GM23338 (cell line): ENCODE measurements around the gene NOP9. TPM values are rescaled to one million over a fixed set of nuclear protein-coding genes. Genes with fewer than 3 reads are reported as not detected.

Source experiments
- ATAC-seq: fragments of 200-7000 bp; cut with Tn5 transposase; 3 replicates; pipeline ENCODE4 v1.9.1; 2020
- DNase-seq: peaks from one replicate; pipeline ENCODE4 v3.0.0-alpha.2; 2015; ENCODE audit warnings: low spot score
- H2AFZ ChIP-seq: fragments of 200-600 bp; sonication (generic); 2 replicates; pipeline ENCODE4 v1.8.0; 2016; ENCODE audit warnings: antibody characterized with exemption, mild to moderate bottlenecking, moderate library complexity
- H3F3A ChIP-seq: fragments of 200-600 bp; sonication (generic); replicated peaks from 2 replicates; pipeline ENCODE4 v1.8.0; 2017; ENCODE audit warnings: antibody characterized with exemption, mixed run types, low read depth
- H3K27ac ChIP-seq: fragments of 200-600 bp; sonication (generic); 2 replicates; pipeline ENCODE4 v1.6.1; 2016; ENCODE audit warnings: low read depth
- H3K27me3 ChIP-seq: fragments of 200-600 bp; sonication (generic); 2 replicates; pipeline ENCODE4 v1.8.0; 2016; ENCODE audit warnings: mild to moderate bottlenecking, mixed run types, moderate library complexity; ENCODE audit not compliant: insufficient read depth
- H3K36me3 ChIP-seq: fragments of 200-600 bp; sonication (generic); 2 replicates; pipeline ENCODE4 v1.8.0; 2016; ENCODE audit warnings: mild to moderate bottlenecking; ENCODE audit not compliant: insufficient read depth
- H3K4me1 ChIP-seq: fragments of 200-600 bp; sonication (generic); 2 replicates; pipeline ENCODE4 v1.8.0; 2016; ENCODE audit warnings: mild to moderate bottlenecking, moderate library complexity; ENCODE audit not compliant: insufficient read depth
- H3K4me2 ChIP-seq: fragments of 200-600 bp; sonication (generic); 2 replicates; pipeline ENCODE4 v1.7.1; 2017; ENCODE audit warnings: mixed run types
- H3K4me3 ChIP-seq: fragments of 200-600 bp; sonication (generic); 2 replicates; pipeline ENCODE4 v1.6.1; 2016; ENCODE audit warnings: mixed run types
- H3K79me2 ChIP-seq: fragments of 200-600 bp; sonication (generic); replicated peaks from 2 replicates; pipeline ENCODE4 v1.8.0; 2017; ENCODE audit warnings: mild to moderate bottlenecking; ENCODE audit not compliant: insufficient read depth
- H3K9me2 ChIP-seq: fragments of 200-600 bp; sonication (generic); 2 replicates; pipeline ENCODE4 v1.8.0; 2017; ENCODE audit not compliant: insufficient read depth
- H4K20me1 ChIP-seq: fragments of 200-600 bp; sonication (generic); replicated peaks from 2 replicates; pipeline ENCODE4 v1.8.0; 2017; ENCODE audit warnings: mild to moderate bottlenecking; ENCODE audit not compliant: insufficient read depth
- H3K27ac Mint-ChIP-seq: 2 replicates; pipeline ENCODE4 v1.8.0; 2020; ENCODE audit warnings: inconsistent platforms, mild to moderate bottlenecking, moderate library complexity, mixed read lengths
- H3K27me3 Mint-ChIP-seq: 3 replicates; pipeline ENCODE4 v1.8.0; 2022; ENCODE audit warnings: low read depth, mild to moderate bottlenecking, moderate library complexity, mixed read lengths, inconsistent platforms; ENCODE audit not compliant: insufficient read depth, poor library complexity
- H3K36me3 Mint-ChIP-seq: 3 replicates; pipeline ENCODE4 v1.8.0; 2021; ENCODE audit warnings: low read depth, mild to moderate bottlenecking, inconsistent platforms, moderate library complexity, mixed read lengths
- H3K4me1 Mint-ChIP-seq: 3 replicates; pipeline ENCODE4 v1.8.0; 2020; ENCODE audit warnings: mild to moderate bottlenecking, inconsistent platforms, mixed read lengths
- H3K4me3 Mint-ChIP-seq: 3 replicates; pipeline ENCODE4 v1.8.0; 2021; ENCODE audit warnings: moderate library complexity, mild to moderate bottlenecking, inconsistent platforms, mixed read lengths
- H3K9me3 Mint-ChIP-seq: 3 replicates; pipeline ENCODE4 v1.8.0; 2020; ENCODE audit warnings: moderate library complexity, mild to moderate bottlenecking, inconsistent platforms, mixed read lengths
- CTCF ChIP-seq, 2 experiments: fragments of 200-600 bp in 1 of 2; sonication (generic) in 1 of 2; conservative IDR thresholded peaks; 2 replicates each; pipeline versions ENCODE4 v1.5.1 to v1.6.1; 2016 to 2017; ENCODE audit warnings: antibody characterized with exemption in 2 of 2, low read depth in 2 of 2, mild to moderate bottlenecking in 2 of 2, moderate library complexity in 1 of 2
- ETS1 ChIP-seq: IDR thresholded peaks from 2 replicates; pipeline ENCODE4 v1.6.1; 2016; ENCODE audit warnings: antibody characterized with exemption
- EZH2 ChIP-seq: fragments of 200-600 bp; sonication (generic); IDR thresholded peaks from one replicate; pipeline ENCODE4 v1.8.0; 2017; ENCODE audit warnings: antibody characterized with exemption, mild to moderate bottlenecking, low read depth; ENCODE audit not compliant: unreplicated experiment
- REST ChIP-seq: IDR thresholded peaks from one replicate; pipeline ENCODE4 v1.6.1; 2018; ENCODE audit warnings: antibody characterized with exemption; ENCODE audit not compliant: unreplicated experiment
- STAT1 ChIP-seq: IDR thresholded peaks from one replicate; pipeline ENCODE4 v1.6.1; 2016; ENCODE audit warnings: antibody characterized with exemption; ENCODE audit not compliant: unreplicated experiment
- ZNF331 ChIP-seq: fragments of 250-450 bp; sonication (Bioruptor Pico); IDR thresholded peaks from 2 replicates; pipeline ENCODE4 v1.5.0; 2020; ENCODE audit warnings: low read depth, mild to moderate bottlenecking, moderate library complexity
- ZNF462 ChIP-seq: fragments of 250-450 bp; sonication (Bioruptor Pico); IDR thresholded peaks from 2 replicates; pipeline ENCODE4 v1.5.0; 2020; ENCODE audit warnings: mild to moderate bottlenecking, moderate library complexity
- polyA plus RNA-seq: library from polyadenylated mRNA; unstranded; fragments of >200 nt; fragmentation: Nextera tagmentation; extraction: Ambion mirVana; gene quantifications from 2 replicates; pipeline ENCODE4 v1.2.1, GENCODE V29; 2016
- total RNA-seq: library from RNA; depleted of rRNA; stranded (reverse); fragments of >200 nt; shearing (Covaris generic); gene quantifications from 2 replicates; pipeline ENCODE4 v1.2.3, GENCODE V29; 2014

Gene NOP9
- total and polyA plus RNA-seq, 2 experiments from 2014 or later = 7.9 to 32.8 TPM

- Histone ChIP-seq H3K4me2 (no peak overlapping the region), H4K20me1 (no peaks in the 10 kb centered on the region), H3K4me1 (peaks cover 16% of the 10 kb centered on the region), H3K4me3 (no peak overlapping the region), H3K9me2 (no peaks in the 10 kb centered on the region), H3K36me3 (no peaks in the 10 kb centered on the region), H3K79me2 (no peaks in the 10 kb centered on the region; the same call in 1 of the 2 replicates), H2AFZ (no peak overlapping the region), H3K27ac (no peak overlapping the region), H3F3A (peaks cover 11% of the 10 kb centered on the region; the same call in 1 of the 2 replicates), H3K27me3 (no peaks in the 10 kb centered on the region)
- ATAC-seq (no peak), DNase-seq (no peak)
- Mint-ChIP-seq H3K9me3 (no peaks in the 10 kb centered on the region; the same call in 2 of the 3 replicates), H3K27me3 (peaks cover 7% of the 10 kb centered on the region), H3K36me3 (peaks cover 6% of the 10 kb centered on the region; the same call in 2 of the 3 replicates), H3K27ac (no peak overlapping the region), H3K4me3 (no peak overlapping the region), H3K4me1 (peaks cover 22% of the 10 kb centered on the region)
- TF ChIP-seq ETS1 (no peak), ZNF331 (CRISPR knock-in tag) (no peak), EZH2 (no peak), REST (no peak), ZNF462 (CRISPR knock-in tag) (no peak), STAT1 (no peak), CTCF (conservative IDR thresholded peaks at IDR 0.05; ENCODE audit: low read depth in 2 of 2) (no peak)
Observed at GRCh38 chr14:24269368-24269767, 30.3 kb upstream of the NOP9 start.
